WI38 (cell line): ENCODE measurements around the gene TMEM170A.
"Not testable (repeated sequence)": the region's sequence is repeated elsewhere in the genome, so short reads cannot be mapped to it uniquely, and the experiment has no call there.

Experiments
- H3K4me3 ChIP-seq: 2 replicates; pipeline ENCODE4 v1.5.1; 2011; ENCODE audit warnings: low read depth, mild to moderate bottlenecking, control low read depth, low read length
- CTCF ChIP-seq: IDR thresholded peaks from 2 replicates; pipeline ENCODE4 v1.5.1; 2012; ENCODE audit warnings: low read depth, mild to moderate bottlenecking, control low read depth, low read length

TMEM170A gene

DNA sequence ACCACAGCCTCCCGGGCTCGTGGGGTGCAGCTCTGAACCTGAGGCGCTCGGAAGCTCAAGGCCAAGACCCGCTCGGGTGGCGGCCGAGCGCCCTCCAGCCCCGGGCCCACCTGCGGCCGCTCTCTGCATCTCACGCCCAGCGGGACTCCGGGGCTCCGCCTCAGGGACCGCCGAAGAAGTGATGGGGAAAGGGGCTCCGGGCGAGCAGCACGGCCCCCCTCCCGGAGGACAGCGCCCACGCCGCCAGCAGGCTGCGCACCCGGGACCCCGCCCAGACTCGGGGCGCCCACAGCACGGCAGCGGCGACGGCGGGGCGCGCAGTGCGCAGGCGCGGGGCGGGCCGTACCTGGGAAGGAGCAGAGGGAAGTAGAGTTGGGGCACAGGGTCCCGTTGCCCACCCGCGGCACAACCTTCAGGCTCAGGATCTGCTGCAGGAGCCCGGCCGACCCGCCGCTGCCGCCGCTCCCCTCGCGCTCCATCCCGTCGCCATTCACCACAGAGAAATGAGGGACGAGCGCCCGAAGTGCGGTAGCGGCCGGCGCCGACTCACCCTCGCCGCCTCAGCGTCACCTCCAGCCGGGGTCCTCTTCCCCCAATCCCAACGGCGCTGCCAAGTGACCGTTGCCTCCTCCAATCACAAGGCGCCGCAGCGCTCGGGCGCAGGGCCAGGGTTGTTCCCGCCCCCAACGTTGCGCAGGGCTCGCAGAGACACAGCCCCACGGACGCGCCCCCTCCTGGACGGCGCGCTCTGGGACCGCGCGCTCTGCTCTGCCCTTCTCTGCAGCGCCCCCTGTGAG, at the start of gene TMEM170A:
TSS of gene TMEM170A (minus strand) at position 568 of the 797 bp plus-strand sequence. CDS start at position 479, 89 bp downstream.
- peak; percentile 100 for TF ChIP-seq CTCF
- peak within 1 kb of the TSS; percentile 80 for H3K4me3 ChIP-seq

- TF ChIP-seq CTCF, result no peak
- H3K4me3 ChIP-seq, result no peak overlapping the region
Measured at GRCh38 chr16:75506574-75506973, 42.1 kb upstream of the TMEM170A start.

DNA sequence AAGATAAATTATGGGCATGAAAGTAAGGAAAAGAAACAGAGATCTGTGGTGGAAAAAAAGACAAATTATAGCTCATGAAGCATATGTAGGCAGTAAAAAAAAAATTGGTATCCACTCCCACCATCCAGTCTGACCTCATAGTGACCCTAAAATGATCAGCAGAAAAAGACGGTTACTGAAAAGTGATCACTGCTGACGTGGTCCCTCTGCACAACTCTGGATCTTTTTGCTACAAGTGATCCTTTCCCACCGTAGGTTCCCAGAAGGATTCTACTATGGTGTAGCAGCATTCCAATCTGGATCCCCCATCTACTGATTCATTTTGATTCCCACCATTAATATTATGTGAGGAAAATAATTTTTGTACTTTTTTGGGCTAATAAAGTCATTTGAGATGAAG, 41.6 kb upstream of the TMEM170A start:
- TF ChIP-seq CTCF, result no peak
- H3K4me3 ChIP-seq, result no peak overlapping the region

DNA sequence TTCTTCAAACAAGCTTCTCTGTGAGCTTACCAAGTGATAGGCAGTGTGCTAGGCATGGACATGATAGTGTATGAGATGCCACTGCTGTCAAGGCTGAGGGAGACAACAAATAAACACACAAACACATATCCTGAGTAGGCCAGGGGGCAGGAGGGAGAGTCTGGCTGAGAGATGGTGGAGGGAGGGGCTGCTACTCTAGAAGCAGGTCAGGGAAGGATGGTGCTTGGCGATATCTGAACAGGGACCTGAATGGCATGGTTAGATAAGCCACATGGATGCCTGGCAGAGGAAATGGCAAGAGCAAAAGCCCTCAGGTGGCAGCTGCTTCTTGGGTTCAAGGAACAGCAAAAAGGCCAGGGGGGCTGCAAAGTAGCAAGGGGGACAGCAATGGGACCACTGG, 39.3 kb upstream of the TMEM170A start:
- TF ChIP-seq CTCF, result no peak

DNA sequence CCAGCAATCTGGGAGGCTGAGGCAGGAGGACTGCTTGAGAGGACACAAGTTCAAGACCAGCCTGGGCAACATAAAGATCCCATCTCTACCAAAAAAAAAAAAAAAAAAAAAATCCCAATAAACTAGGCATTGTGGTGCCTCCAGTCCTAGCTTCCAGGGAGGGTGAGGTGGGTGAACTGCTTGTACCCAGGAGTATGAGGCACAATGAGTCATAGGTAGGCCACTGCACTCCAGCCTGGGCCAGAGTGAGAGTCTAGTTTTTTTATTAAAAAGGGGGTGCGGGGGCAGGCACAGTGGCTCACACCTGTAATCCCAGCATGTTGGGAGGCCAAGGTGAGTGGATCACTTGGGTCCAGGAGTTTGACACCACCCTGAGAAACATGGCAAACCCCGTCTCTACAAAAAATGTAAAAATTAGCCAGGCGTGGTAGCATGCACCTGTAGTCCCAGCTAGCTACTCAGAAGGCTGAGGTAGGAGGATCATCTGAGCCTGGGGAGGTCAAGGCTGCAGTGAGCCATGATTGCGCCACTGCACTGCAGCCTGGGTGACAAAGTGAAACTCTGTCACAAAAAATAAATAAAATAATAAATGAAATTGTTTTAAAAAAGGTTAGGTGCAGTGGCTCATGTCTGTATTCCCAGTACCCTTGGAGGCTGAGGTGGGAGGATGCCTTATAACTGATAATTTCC, 38.6 kb upstream of the TMEM170A start:
- no peak for TF ChIP-seq CTCF
- H3K4me3 ChIP-seq, result no peak overlapping the region

More for the DNA sequence above, 39.3 kb upstream of the TMEM170A start:
- no peak overlapping the region for H3K4me3 ChIP-seq

DNA sequence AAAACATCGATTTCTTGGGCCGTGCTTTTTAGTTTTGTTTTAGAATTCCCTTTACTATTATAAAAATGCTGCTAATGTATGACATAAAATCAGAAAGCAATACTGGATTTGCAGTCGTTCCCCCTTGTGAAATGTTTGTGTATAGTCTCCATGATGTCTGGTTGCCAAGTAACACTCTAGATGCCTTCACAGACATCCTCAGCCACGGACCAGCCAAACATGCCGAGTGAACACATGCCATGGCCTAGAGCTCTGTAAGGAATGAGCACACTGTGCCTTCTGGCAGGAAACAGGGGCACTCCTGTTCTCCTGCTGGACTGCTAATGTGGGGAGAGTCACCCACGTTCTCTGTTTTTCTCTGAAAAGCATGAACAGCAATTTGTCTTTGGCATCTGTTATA, 37.3 kb upstream of the TMEM170A start:
- H3K4me3 ChIP-seq, result not testable (repeated sequence)

DNA sequence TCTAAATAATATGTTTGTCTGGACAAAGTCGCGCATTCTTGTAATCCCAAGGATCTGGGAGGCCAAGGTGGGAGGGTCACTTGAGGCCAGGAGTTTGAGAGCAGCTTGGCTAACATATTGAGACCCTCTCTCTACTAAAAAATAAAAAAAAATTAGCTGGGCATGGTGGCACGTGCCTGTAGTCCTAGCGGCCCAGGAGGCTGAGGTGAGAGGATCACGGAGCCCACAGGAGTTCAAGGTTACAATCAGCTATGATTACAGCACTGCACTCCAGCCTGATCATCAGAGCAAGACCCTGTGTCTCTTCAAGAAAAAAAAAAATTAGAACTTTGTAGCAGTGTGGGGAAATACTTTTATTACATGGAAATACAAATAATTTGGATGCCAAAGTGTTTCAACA, 36.9 kb upstream of the TMEM170A start:
- no peak overlapping the region for H3K4me3 ChIP-seq
- no peak for TF ChIP-seq CTCF

DNA sequence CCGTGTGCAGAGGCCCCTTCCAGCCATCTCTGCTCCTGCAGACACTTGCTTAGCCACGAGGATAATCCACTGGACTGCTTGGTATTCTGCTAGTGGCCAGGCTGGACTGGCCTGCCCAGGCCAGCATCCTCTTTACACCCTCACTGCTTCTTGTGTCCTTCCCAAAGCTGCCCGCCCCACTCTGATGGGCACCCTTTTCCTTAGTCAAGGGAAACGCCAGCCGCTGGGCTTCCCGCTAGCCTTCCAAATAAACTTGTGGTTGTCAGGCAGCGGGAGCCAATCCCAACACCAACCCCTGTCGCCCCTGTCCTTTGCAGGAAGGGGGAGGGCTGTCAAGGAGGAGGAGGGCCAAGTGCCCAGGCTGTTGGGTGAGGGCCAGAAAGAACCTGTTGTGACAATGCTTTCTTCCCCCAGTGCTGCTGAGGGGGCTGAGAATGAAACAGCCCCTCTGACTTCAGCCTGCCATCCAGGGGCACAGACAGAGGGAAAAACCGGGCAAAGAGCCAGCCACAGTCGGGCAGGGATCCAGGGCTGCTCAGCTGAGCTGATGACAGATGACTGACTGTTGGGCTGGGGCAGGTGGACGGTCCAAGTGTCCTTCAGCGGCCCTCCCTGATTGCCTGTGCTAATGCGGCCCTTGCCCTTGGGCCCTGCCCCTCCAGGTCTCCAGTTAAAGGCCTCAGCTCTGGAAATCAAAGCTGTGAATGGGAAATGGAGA, 34.3 kb upstream of the TMEM170A start:
- not testable (repeated sequence) for H3K4me3 ChIP-seq
